ENCODE results near the gene TTLL6. TPM values are rescaled to one million over a fixed set of nuclear protein-coding genes. Genes with fewer than 3 reads are reported as not detected.

TTLL6 gene
- total and polyA plus RNA-seq, 12 donors, result 0.06 to 0.73 (median 0.21) TPM; not detected in 8

DNA sequence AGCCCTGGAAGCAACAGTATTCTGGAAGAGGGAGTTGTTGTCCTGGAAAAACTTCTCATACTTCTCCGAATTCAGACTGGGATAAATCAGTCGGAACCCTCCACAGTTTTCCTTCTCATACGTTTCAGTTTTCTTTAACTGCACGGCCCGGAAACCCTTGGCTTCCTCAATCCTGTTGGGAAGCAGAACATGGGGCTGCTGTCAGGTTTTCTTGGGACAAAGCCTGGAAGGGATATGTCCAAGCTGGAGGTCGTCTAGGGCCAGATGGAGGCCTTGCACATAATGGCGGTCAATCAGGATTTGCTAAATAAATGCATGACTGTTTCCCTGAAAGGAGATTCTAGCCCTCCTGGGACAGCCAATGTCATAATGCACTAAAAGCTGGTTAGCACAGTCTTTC lies 29.2 kb downstream of the TTLL6 start:
- TF ChIP-seq, protein P1, sequence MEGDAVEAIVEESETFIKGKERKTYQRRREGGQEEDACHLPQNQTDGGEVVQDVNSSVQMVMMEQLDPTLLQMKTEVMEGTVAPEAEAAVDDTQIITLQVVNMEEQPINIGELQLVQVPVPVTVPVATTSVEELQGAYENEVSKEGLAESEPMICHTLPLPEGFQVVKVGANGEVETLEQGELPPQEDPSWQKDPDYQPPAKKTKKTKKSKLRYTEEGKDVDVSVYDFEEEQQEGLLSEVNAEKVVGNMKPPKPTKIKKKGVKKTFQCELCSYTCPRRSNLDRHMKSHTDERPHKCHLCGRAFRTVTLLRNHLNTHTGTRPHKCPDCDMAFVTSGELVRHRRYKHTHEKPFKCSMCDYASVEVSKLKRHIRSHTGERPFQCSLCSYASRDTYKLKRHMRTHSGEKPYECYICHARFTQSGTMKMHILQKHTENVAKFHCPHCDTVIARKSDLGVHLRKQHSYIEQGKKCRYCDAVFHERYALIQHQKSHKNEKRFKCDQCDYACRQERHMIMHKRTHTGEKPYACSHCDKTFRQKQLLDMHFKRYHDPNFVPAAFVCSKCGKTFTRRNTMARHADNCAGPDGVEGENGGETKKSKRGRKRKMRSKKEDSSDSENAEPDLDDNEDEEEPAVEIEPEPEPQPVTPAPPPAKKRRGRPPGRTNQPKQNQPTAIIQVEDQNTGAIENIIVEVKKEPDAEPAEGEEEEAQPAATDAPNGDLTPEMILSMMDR (IDR thresholded peaks at IDR 0.05), result no peak
- Histone ChIP-seq H3K4me1 (peaks cover 0 to 6% (median 0%) of the 10 kb centered on the region in 9 donors), H3K27ac (no peak overlapping the region), H3K9me3 (no peaks in the 10 kb centered on the region), H3K4me3 (no peak overlapping the region), H3K36me3 (no peaks in the 10 kb centered on the region), H3K27me3 (peaks cover 0 to 68% (median 47%) of the 10 kb centered on the region in 7 donors)
- ATAC-seq (peak in 3 of 8 donors; percentile 21 to 34 (median 21)), DNase-seq (peak in 1 of 2 donors; percentile 15)
- 48 to 70% methylated on average over 7 of the region's 7 CpGs for WGBS, 2 donors
- intact Hi-C loops (cut with DNase I), result no loop called here

DNA sequence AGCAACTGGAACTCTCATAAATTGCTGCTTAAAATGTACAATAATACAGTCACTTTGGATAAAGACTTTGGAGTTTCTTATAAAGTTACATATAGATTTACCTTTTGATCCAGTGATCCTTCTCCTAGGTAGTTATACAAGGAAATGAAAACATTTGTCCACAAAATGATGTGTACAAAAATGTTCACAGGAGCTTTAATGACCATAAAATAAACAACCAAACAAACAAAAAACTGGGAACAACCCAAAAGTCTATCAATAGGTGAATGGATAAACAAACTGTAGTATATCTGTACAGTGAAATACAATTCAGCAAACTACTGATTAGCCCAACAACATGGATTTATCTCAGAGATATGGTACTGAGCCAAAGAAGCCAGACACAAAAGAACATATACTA lies 37.6 kb downstream of the TTLL6 start:
- peaks cover 0 to 13% (median 0%) of the 10 kb centered on the region in 11 donors for H3K9me3 ChIP-seq
- TF ChIP-seq, protein P1 (IDR thresholded peaks at IDR 0.05), result no peak
- H3K27me3 ChIP-seq, result peaks cover 0 to 53% (median 26%) of the 10 kb centered on the region in 7 donors
- no peak overlapping the region for H3K4me3 ChIP-seq
- ATAC-seq (no peak), DNase-seq (no peak)
- H3K4me1 ChIP-seq, result no peaks in the 10 kb centered on the region
- H3K36me3 ChIP-seq, result no peaks in the 10 kb centered on the region
- intact Hi-C loops (cut with DNase I), result no loop called here
- H3K27ac ChIP-seq, result no peak overlapping the region

DNA sequence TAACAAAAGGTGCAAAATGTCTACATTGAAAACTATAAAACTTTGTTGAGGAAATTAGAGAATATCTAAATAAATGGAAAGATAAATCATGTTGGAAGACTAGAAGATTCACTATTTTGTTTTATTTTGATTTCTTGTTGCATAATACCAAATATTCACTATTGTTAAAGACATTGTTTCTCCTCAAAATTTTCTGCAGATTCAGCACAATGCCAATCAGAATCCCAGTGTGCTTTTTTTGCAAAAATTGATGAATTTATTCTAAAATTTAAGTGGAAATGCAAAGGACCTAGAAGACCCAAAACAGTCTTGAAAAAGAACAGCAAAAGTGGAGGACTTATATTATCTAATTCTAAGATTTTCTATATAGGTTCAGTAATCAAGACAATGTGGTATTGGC lies 40.4 kb downstream of the TTLL6 start:
- DNase-seq, result no peak
- ATAC-seq, result no peak
- H3K4me1 ChIP-seq, result no peaks in the 10 kb centered on the region
- TF ChIP-seq, protein P1 (IDR thresholded peaks at IDR 0.05), result no peak
- H3K27ac ChIP-seq, result no peak overlapping the region
- H3K27me3 ChIP-seq, result peaks cover 0 to 74% (median 43%) of the 10 kb centered on the region in 7 donors
- no peaks in the 10 kb centered on the region for H3K36me3 ChIP-seq
- no peak overlapping the region for H3K4me3 ChIP-seq
- intact Hi-C loops (cut with DNase I), result no loop called here
- H3K9me3 ChIP-seq, result peaks cover 0 to 13% (median 0%) of the 10 kb centered on the region in 11 donors

DNA sequence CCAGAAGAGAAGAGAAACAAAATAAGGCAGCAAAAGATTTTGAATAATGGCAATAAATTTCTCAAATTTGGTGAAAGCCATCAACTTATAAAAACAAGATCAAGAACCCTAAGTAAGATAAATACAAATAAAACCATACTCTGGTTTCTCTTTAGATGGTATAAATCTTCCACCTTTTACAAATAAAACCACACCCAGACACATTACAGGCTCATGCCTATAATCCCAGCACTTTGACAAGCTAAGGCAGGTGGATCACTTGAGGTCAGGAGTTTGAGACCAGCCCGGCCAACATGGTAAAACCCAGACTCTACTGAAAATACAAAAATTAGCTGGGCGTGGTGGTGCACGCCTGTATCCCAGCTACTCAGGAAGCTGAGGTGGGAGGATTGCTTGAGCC lies 43.8 kb downstream of the TTLL6 start:
- Histone ChIP-seq H3K36me3 (no peaks in the 10 kb centered on the region), H3K27me3 (peaks cover 0 to 77% (median 48%) of the 10 kb centered on the region in 7 donors), H3K9me3 (peaks cover 0 to 13% (median 0%) of the 10 kb centered on the region in 11 donors), H3K4me1 (no peaks in the 10 kb centered on the region), H3K27ac (no peak overlapping the region), H3K4me3 (no peak overlapping the region)
- TF ChIP-seq, protein P1 (IDR thresholded peaks at IDR 0.05), result no peak
- no peak for ATAC-seq
- 90 to 91% methylated on average over 3 of the region's 3 CpGs for WGBS, 2 donors
- DNase-seq, result no peak
- intact Hi-C loops (cut with DNase I), result no loop called here
